ENCODE data around the gene RERE.

RERE gene

GRCh38 chr1:8334106-8334851, 483.2 kb downstream of the RERE start:
- no peak for DNase-seq (ENCODE audit: low read depth, low spot score)

DNA sequence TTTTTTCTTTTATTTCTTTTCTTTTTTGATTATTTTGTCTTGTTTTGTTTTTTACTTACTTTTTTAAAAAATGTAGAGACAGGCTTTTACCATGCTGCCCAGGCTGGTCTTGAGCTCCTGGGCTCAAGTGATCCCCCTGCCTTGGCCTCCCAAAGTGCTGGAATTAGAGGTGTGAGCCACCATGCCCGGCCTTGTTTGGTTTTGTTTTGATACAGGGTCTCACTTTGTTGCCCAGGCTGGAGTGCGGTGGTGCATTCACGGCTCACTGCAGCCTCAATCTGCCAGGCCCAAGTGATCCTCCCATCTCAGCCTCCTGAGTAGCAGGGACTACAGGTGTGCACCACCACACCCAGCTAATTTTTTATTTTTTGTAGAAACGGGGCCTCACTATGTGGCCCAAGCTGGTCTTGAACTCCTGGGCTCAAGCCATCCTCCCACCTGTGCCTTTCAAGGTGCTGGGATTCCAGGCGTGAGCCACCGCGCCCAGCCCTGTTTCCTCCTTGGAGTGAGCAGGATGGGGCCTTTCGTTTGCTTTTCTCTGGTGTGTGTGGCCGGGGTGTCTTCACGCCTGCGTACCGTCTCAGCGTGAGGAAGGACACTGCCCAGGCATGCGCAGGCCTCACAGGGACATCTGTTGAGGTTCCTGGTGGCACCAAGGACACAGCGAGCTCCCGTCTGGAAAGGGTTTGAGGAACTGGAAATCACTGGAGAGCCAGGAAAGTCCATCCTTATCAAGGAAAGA, 484.0 kb downstream of the RERE start:
- DNase-seq (ENCODE audit: low read depth, low spot score), result no peak

- no peak for DNase-seq (ENCODE audit: low read depth, low spot score)
Measured at GRCh38 chr1:8332806-8333205, 484.6 kb downstream of the RERE start.

- no peak for DNase-seq (ENCODE audit: low read depth, low spot score)
Measured at GRCh38 chr1:8330271-8331125, 486.9 kb downstream of the RERE start.

DNA sequence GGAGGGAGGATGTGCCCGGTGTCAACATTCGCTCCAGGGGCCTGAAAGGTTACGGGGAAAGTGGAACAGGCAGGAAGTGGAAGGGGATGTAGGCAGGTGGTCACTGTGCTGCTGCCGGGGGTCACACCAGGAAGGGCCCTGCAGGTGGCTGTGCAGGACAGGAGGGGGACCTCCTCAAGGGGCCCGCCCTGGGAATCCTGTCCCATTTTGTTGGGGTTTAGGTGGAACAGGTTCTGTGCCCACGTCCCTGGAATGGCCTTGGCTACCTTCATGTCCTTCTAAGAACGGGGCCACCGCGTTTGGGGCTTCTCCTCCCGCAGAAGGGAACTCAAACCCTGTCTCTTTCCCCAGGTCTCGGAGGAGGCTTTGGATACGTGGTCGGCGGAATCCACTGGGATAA, 487.6 kb downstream of the RERE start:
- DNase-seq (ENCODE audit: low read depth, low spot score), result no peak

GRCh38 chr1:8329439-8329838, 488.0 kb downstream of the RERE start:
- no peak for DNase-seq (ENCODE audit: low read depth, low spot score)

GRCh38 chr1:8328271-8328670, 489.2 kb downstream of the RERE start:
- no peak for DNase-seq (ENCODE audit: low read depth, low spot score)

- DNase-seq (ENCODE audit: low read depth, low spot score), result no peak
Measured at GRCh38 chr1:8326265-8326664, 491.2 kb downstream of the RERE start.

GRCh38 chr1:8325771-8326170, 491.7 kb downstream of the RERE start:
- DNase-seq (ENCODE audit: low read depth, low spot score), result no peak

DNA sequence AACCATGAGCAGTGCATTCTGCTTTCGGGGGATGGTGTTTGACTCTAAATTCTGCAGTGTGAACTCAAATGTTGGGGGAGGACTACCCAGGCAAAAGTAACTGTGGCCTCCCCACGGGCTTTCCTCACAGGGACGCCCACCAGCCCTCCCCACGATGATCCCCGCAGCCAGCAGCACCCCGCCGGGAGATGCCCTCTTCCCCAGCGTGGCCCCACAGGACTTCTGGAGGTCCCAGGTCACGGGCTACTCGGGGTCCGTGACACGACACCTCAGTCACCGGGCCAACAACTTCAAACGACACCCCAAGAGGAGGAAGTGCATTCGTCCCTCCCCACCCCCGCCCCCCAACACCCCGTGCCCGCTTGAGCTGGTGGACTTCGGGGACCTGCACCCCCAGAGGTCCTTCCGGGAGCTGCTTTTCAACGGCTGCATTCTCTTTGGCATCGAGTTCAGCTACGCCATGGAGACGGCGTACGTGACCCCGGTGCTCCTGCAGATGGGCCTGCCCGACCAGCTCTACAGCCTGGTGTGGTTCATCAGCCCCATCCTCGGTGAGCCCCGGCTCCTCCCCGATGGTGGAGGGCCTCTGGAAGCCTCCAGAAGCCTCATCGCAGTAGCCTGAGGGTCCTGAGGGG, 493.1 kb downstream of the RERE start:
- no peak for DNase-seq (ENCODE audit: low read depth, low spot score)

DNA sequence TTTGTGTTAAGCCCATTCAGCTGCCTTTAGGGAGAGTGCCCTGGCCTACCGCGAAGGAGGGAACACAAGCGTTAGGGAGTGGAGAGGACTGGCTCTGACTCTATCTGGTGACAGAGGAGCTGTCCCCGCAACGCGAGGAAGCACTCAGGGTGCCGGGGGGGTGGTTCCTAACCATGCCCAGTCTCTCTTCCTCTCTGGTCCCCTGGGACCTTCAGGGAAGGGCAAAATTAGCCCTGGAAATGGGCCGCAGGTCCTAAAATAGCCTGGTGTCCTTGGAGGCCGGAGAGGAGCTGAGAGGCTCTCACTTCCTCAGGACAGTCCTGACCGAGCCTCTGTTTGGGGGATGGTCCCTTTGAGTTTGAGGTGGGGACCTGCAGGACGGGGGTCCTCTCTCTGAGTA, 493.7 kb downstream of the RERE start:
- DNase-seq (ENCODE audit: low read depth, low spot score), result no peak

DNA sequence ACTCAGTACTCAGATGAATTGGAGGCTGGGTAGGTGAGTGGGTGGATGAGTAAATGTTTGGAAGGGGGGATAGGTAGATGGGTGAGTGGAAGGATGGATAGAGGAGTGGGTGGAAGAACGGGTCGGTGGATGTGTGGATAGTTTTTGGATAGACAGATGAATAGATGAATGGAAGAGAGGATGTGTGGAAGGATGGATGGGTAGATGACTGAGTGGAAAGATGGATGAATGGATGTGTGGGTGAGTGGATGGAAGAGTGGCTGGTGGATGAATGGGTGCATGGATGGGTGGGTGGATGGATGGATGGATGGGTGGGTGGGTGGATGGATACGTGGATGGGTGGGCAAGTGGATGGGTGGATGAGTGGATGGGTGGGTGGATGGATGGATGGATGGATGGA, 495.8 kb downstream of the RERE start:
- no peak for DNase-seq (ENCODE audit: low read depth, low spot score)

GRCh38 chr1:8318436-8318835, 499.0 kb downstream of the RERE start:
- no peak for DNase-seq (ENCODE audit: low read depth, low spot score)

DNA sequence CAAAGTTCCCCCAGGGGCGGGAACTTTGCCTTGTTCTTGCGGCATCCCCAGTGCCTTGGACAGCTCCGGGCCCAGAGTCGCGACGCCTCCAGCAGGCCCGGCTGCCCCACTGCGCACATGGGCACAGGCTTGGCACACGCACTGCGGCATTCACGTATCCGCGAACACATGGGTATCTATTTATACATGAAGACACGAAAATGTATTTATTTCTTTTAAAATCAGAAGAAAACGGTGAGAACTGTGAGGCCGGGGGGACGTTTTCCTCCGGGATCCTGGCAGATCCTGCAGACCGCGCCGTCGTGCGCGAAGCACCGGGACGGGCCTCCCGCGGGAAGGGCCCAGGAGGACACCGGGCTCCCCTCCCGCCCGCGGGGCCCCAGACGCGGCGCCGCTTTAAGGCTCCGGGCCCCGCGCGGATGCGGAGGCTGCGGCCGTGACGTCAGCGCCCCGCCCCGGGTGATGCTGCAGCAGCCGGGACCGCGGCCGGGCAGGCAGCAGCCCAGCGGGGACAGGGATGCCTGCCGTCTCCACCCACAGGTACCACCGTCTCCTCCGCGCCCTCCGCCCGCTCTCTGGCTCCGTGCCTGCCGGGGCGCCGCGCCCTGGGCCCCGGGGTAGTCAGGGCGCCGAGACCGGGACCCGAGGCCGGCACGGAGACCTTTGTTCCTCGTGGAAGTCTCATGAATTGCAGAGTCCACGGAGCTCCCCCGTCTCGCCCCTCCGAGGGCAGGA, 499.6 kb downstream of the RERE start, which contains the start of gene SLC45A1:
Gene SLC45A1 (plus strand): TSS at position 468 of the 735 bp plus-strand sequence. CDS start 6,216 bp downstream, outside the sequence.
- DNase-seq (ENCODE audit: low read depth, low spot score), result no peak

GRCh38 chr1:8315573-8316475, 501.6 kb downstream of the RERE start:
- DNase-seq (ENCODE audit: low read depth, low spot score), result no peak

- peak; percentile 67 for DNase-seq (ENCODE audit: low read depth, low spot score)
Measured at GRCh38 chr1:8314346-8315280, 502.8 kb downstream of the RERE start.

GRCh38 chr1:8313231-8313630, 504.2 kb downstream of the RERE start:
- DNase-seq (ENCODE audit: low read depth, low spot score), result no peak

Data from iPS DF 19.7 (cell line).